ENCODE data around the gene ADNP2. TPM values are rescaled to one million over a fixed set of nuclear protein-coding genes. Genes with fewer than 3 reads are reported as not detected.

ADNP2 gene
- total RNA-seq, 4 donors from 2014 or later: 17.1 to 18.9 (median 17.3) TPM

- peaks cover 0 to 17% (median 14%) of the 10 kb centered on the region in 4 donors for H3K4me1 ChIP-seq
- no peaks in the 10 kb centered on the region for H3K36me3 ChIP-seq
- H3K9me3 ChIP-seq: no peaks in the 10 kb centered on the region
- H3K27ac ChIP-seq (replicated peaks in 1 of 4): no peak overlapping the region
- intact Hi-C loops (cut with DNase I): no loop called here
- TF ChIP-seq POLR2A (IDR thresholded peaks at IDR 0.05; ENCODE audit: low read depth): no peak
- TF ChIP-seq, protein P1, sequence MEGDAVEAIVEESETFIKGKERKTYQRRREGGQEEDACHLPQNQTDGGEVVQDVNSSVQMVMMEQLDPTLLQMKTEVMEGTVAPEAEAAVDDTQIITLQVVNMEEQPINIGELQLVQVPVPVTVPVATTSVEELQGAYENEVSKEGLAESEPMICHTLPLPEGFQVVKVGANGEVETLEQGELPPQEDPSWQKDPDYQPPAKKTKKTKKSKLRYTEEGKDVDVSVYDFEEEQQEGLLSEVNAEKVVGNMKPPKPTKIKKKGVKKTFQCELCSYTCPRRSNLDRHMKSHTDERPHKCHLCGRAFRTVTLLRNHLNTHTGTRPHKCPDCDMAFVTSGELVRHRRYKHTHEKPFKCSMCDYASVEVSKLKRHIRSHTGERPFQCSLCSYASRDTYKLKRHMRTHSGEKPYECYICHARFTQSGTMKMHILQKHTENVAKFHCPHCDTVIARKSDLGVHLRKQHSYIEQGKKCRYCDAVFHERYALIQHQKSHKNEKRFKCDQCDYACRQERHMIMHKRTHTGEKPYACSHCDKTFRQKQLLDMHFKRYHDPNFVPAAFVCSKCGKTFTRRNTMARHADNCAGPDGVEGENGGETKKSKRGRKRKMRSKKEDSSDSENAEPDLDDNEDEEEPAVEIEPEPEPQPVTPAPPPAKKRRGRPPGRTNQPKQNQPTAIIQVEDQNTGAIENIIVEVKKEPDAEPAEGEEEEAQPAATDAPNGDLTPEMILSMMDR (IDR thresholded peaks at IDR 0.05): no peak
- no peak for TF ChIP-seq POLR2AphosphoS5 (IDR thresholded peaks at IDR 0.05)
- no peak for TF ChIP-seq EP300 (IDR thresholded peaks at IDR 0.05)
- DNase-seq (ENCODE audit: extremely low spot score): no peak
- H3K27me3 ChIP-seq: no peaks in the 10 kb centered on the region
- H3K4me3 ChIP-seq: no peak overlapping the region
- 83% methylated on average over 18 of the region's 18 CpGs for WGBS
These were observed 66.6 kb downstream of the ADNP2 start for GRCh38 chr18:80175451-80176204.

GRCh38 chr18:80176334-80177073 lies 67.4 kb downstream of the ADNP2 start:
- no peak for DNase-seq (ENCODE audit: extremely low spot score)
- Histone ChIP-seq H3K27me3 (no peaks in the 10 kb centered on the region), H3K27ac (replicated peaks in 1 of 4) (no peak overlapping the region), H3K36me3 (no peaks in the 10 kb centered on the region), H3K9me3 (no peaks in the 10 kb centered on the region), H3K4me3 (no peak overlapping the region), H3K4me1 (peaks cover 0 to 8% (median 6%) of the 10 kb centered on the region in 4 donors)
- intact Hi-C loops (cut with DNase I): no loop called here
- TF ChIP-seq, protein P1 (IDR thresholded peaks at IDR 0.05): no peak
- TF ChIP-seq POLR2A (IDR thresholded peaks at IDR 0.05; ENCODE audit: low read depth) (no peak), EP300 (IDR thresholded peaks at IDR 0.05) (no peak), POLR2AphosphoS5 (IDR thresholded peaks at IDR 0.05) (no peak)
- 71% methylated on average over 17 of the region's 17 CpGs for WGBS

GRCh38 chr18:80177128-80177527 lies 68.1 kb downstream of the ADNP2 start:
- intact Hi-C loops (cut with DNase I): no loop called here
- Histone ChIP-seq H3K36me3 (no peaks in the 10 kb centered on the region), H3K9me3 (no peaks in the 10 kb centered on the region), H3K27ac (replicated peaks in 1 of 4) (no peak overlapping the region), H3K4me3 (no peak overlapping the region), H3K27me3 (no peaks in the 10 kb centered on the region), H3K4me1 (peaks cover 0 to 6% (median under 1%) of the 10 kb centered on the region in 4 donors)
- TF ChIP-seq, protein P1 (IDR thresholded peaks at IDR 0.05): no peak
- no peak for TF ChIP-seq EP300 (IDR thresholded peaks at IDR 0.05)
- TF ChIP-seq POLR2AphosphoS5 (IDR thresholded peaks at IDR 0.05): no peak
- no peak for TF ChIP-seq POLR2A (IDR thresholded peaks at IDR 0.05; ENCODE audit: low read depth)
- 91% methylated on average over 8 of the region's 8 CpGs for WGBS
- DNase-seq (ENCODE audit: extremely low spot score): no peak

- no peak for TF ChIP-seq POLR2AphosphoS5 (IDR thresholded peaks at IDR 0.05)
- no peak for TF ChIP-seq EP300 (IDR thresholded peaks at IDR 0.05)
- no peak for TF ChIP-seq POLR2A (IDR thresholded peaks at IDR 0.05; ENCODE audit: low read depth)
- TF ChIP-seq, protein P1 (IDR thresholded peaks at IDR 0.05): no peak
- Histone ChIP-seq H3K27ac (replicated peaks in 1 of 4) (no peak overlapping the region), H3K4me1 (peaks cover 0 to 6% (median 0%) of the 10 kb centered on the region in 4 donors), H3K4me3 (no peak overlapping the region), H3K9me3 (no peaks in the 10 kb centered on the region), H3K36me3 (no peaks in the 10 kb centered on the region), H3K27me3 (no peaks in the 10 kb centered on the region)
- WGBS: 84% methylated on average over 25 of the region's 30 CpGs
- DNase-seq (ENCODE audit: extremely low spot score): no peak
- intact Hi-C loops (cut with DNase I): no loop called here
These were observed 70.1 kb downstream of the ADNP2 start for GRCh38 chr18:80178935-80179818.

Measured in esophagus muscularis mucosa (tissue), 4 donors.